HG02571 (cell line): ENCODE results near the gene WNT5B.
"Not testable (repeated sequence)": the region's sequence is repeated elsewhere in the genome, so short reads cannot be mapped to it uniquely, and the experiment has no call there.

ENCODE experiments used
- ATAC-seq: cut with Tn5 transposase; IDR thresholded peaks from one replicate; pipeline ENCODE4 v1.9.1; 2021; ENCODE audit warnings: mild to moderate bottlenecking, moderate library complexity; ENCODE audit not compliant: unreplicated experiment

The WNT5B gene

GRCh38 chr12:1595690-1596347 lies 33.2 kb upstream of the WNT5B start:
- ATAC-seq: no peak

- no peak for ATAC-seq
Observed at GRCh38 chr12:1598757-1599156, 30.3 kb upstream of the WNT5B start.

DNA sequence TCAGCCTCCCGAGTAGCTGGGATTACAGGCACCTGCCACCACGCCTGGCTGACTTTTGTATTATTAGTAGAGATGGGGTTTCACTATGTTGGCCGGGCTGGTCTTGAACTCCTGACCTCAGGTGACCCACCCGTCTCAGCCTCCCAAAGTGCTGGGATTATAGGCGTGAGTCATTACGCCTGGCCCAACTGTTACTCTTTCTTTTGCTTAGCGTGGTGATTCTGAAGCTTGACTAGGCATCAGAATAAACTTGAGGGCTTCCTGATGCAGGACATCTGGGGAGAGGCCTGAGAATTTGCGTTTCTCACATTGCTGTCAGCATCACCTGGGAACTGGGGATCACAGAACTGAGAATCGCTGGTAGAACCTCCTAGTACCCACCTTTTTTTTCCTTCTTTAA lies 26.3 kb upstream of the WNT5B start:
- ATAC-seq: not testable (repeated sequence)

GRCh38 chr12:1603269-1603993 lies 25.6 kb upstream of the WNT5B start:
- no peak for ATAC-seq

- ATAC-seq: no peak
Observed at GRCh38 chr12:1604464-1604863, 24.6 kb upstream of the WNT5B start.

DNA sequence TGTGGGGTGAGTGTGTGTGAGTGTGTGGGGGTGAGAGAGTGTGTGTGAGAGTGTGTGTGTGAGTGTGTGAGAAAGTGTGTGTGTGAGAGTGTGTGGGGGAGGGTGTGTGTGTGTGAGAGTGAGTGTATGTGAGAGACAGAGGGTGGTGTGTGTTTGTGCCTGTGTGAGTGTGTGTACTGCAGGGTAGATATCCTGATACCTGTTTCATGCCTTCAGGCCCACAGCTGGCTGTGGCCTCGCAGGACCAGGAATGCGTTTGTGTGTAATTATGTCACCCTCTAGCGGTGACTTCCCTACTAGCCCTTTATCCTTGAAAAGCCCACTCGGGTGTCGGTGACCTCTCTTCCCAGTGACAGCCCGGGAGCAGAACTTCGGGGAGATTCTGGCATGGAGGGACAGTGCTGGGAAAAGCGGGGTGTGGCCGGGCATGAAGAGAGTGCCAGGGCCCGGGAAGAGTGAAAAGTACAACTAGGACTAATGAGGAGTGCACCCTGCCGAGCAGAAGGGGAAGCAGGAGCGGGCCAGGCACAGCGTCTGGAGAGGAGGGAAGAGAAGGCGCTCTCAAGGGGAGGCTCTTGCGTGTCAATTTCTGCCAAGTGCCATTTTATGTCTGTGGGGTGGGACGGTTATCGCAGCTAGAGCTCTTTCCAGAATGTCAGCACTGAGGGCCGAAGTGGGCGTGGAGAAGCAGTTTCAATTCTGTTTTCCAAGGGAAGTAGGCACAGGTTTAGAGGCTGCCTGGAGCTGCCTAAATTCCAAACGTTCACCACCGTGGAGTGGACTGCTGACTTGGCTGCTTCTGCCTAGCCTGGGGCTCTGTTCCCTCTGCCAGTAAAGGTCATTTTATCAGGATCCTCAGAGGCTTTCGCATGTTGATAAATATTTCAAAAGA lies 23.7 kb upstream of the WNT5B start:
- ATAC-seq: no peak

- ATAC-seq: peak; percentile 57
Observed at GRCh38 chr12:1606021-1606622, 22.9 kb upstream of the WNT5B start.

GRCh38 chr12:1607940-1608712 lies 20.9 kb upstream of the WNT5B start:
- no peak for ATAC-seq

DNA sequence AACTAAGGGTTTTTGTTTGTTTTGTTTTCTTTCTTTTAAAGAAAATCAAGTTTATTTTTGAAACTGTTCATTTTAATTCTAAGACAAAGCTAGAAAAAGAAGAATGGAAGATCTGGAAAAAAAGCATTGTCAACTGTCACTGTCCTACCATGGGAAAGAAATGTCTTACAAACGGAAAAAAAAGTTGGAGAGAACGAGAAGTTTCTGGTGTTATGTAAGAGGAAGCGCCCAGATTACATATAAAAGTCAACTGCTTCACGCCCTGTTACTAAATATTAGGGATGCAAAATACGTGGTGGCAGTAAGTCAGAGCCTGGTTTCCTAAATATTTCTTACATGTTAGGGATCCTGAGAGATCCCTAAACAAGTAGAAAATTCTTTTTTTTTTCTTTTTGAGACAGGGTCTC lies 20.3 kb upstream of the WNT5B start:
- no peak for ATAC-seq

- no peak for ATAC-seq
Observed at GRCh38 chr12:1610072-1610643, 18.9 kb upstream of the WNT5B start.

GRCh38 chr12:1611803-1612572 lies 17.0 kb upstream of the WNT5B start:
- no peak for ATAC-seq

- ATAC-seq: no peak
Observed at GRCh38 chr12:1613860-1614259, 15.2 kb upstream of the WNT5B start.

GRCh38 chr12:1614360-1614759 lies 14.7 kb upstream of the WNT5B start:
- ATAC-seq: no peak

GRCh38 chr12:1616233-1617066 lies 12.6 kb upstream of the WNT5B start:
- ATAC-seq: no peak

DNA sequence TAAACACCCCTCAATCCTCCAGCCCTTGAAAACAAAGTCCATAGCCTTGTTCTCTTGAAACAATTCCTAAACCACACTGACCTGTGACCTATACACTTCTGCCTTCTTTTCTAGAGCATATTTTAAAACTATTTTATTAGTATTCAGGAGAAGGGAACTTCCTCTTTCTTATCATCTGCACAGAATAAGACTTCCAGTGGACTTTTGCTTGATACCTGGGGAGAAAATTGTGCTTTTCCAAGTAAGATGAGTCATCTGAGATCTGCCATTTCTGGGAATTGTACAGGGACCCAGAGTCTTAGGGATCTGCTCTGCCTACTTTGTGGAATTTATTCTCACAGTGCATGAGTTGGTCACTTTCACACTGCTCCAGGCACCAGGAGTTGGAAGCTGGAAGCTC lies 10.5 kb upstream of the WNT5B start:
- no peak for ATAC-seq

GRCh38 chr12:1619159-1619558 lies 9.9 kb upstream of the WNT5B start:
- ATAC-seq: no peak

DNA sequence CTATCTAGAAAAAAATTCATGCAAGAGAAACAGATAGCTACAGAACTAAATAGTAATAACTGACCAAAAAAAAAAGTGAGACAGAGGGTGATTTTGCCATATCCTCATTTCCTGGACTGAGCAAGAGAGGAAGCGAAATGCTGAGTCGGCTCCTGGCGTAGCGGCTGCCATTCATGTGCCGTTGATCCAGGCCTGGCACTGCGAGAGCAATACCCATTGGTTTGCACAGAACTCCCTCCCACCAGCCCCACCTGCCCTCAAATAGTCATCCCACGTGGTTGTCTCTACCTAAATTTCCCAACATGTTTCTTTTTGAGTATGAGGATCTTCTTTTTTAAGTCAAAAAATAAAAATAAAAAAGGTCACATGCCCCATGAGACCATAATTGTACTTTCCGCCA lies 9.4 kb upstream of the WNT5B start:
- ATAC-seq: no peak

GRCh38 chr12:1620092-1620491 lies 8.9 kb upstream of the WNT5B start:
- no peak for ATAC-seq

DNA sequence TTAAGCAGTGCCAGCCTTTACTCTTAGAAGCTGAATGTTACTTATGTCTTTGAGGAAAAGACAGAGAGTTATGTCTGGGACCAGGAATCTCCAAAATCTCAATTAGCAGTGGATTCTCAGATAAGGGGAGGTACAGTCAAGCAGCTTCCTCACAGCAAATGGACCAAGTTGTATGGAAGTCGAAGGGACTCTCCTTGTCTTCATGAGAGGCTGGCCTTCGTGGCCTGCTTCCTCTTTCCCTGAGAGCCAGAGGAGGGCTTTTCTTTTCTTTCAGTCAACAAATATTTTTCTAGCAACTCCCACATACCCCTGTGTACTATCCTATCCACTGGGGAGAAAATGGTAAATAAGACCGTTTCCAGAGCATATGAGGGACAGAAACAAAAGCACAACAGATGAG lies 6.6 kb upstream of the WNT5B start:
- no peak for ATAC-seq
